MG63 (cell line): ENCODE data around the gene PISD. TPM values are rescaled to one million over a fixed set of nuclear protein-coding genes. Genes with fewer than 3 reads are reported as not detected.
"Not testable (repeated sequence)": the region's sequence is repeated elsewhere in the genome, so short reads cannot be mapped to it uniquely, and the experiment has no call there.

Experiments
- DNase-seq: peaks from one replicate; pipeline ENCODE4 v3.0.0-alpha.2; 2020
- H3K27me3 ChIP-seq: fragments of 250-450 bp; sonication (Bioruptor Pico); 2 replicates; pipeline ENCODE4 v1.5.1; 2020; ENCODE audit warnings: mild to moderate bottlenecking, moderate library complexity
- H3K36me3 ChIP-seq: fragments of 250-450 bp; sonication (Bioruptor Pico); 2 replicates; pipeline ENCODE4 v1.5.1; 2020; ENCODE audit warnings: mild to moderate bottlenecking, moderate library complexity
- H3K4me3 ChIP-seq: fragments of 250-450 bp; sonication (Bioruptor Pico); 2 replicates; pipeline ENCODE4 v1.5.1; 2020; ENCODE audit warnings: mild to moderate bottlenecking, moderate library complexity
- H3K9me3 ChIP-seq: fragments of 250-450 bp; sonication (Bioruptor Pico); 2 replicates; pipeline ENCODE4 v1.5.1; 2020; ENCODE audit warnings: mild to moderate bottlenecking, moderate library complexity
- total RNA-seq: library from RNA; depleted of rRNA; stranded (reverse); fragments of >200 nt; shearing (Covaris generic); gene quantifications from 2 replicates; pipeline ENCODE4 v1.2.3, GENCODE V29; 2014; ENCODE audit warnings: low replicate concordance

PISD gene
- total RNA-seq, 1 experiment from 2014 or later = 30.5 TPM

- DNase-seq = no peak
- Histone ChIP-seq H3K36me3 (peaks cover 9% of the 10 kb centered on the region; the same call in 1 of the 2 replicates), H3K4me3 (peak overlapping the region; percentile 96), H3K9me3 (no peaks in the 10 kb centered on the region), H3K27me3 (no peaks in the 10 kb centered on the region)
These were observed 638 bp upstream of the PISD start for GRCh38 chr22:31662668-31663037.

GRCh38 chr22:31660860-31661341 lies 1.1 kb downstream of the PISD start:
- peak; percentile 85 for DNase-seq
- H3K9me3 ChIP-seq = not testable (repeated sequence)

DNA sequence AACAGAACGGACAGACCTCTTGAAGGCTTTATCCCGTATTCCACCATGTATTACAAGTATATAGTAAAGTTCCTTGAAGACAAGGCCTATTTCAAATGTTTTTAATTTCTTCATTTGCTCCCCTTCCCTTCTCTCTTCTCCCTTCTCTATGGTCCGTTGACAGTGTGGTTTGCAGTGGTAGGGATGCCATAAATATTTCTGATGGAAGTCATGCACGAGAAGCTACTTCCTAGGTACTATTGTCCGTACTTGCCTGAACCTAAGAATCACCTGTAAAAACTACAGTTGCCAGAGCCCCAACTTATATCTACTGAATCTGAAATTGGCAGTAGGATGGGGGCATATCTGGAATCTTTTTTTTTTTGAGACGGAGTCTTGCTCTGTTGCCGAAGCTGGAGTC lies 2.8 kb downstream of the PISD start:
- DNase-seq = no peak
- Histone ChIP-seq H3K9me3 (no peaks in the 10 kb centered on the region), H3K27me3 (no peaks in the 10 kb centered on the region), H3K4me3 (no peak overlapping the region), H3K36me3 (peaks cover 9% of the 10 kb centered on the region; the same call in 1 of the 2 replicates)

More at GRCh38 chr22:31660860-31661341, 1.1 kb downstream of the PISD start:
- H3K27me3 ChIP-seq, H3K36me3 ChIP-seq: not testable (repeated sequence)
- H3K4me3 ChIP-seq = peak overlapping the region; percentile 96

- H3K9me3 ChIP-seq = no peaks in the 10 kb centered on the region
- H3K27me3 ChIP-seq = no peaks in the 10 kb centered on the region
- DNase-seq = no peak
- H3K36me3 ChIP-seq = peaks cover 14% of the 10 kb centered on the region
- H3K4me3 ChIP-seq = no peak overlapping the region
These were observed 7.6 kb downstream of the PISD start for GRCh38 chr22:31654408-31654807.

DNA sequence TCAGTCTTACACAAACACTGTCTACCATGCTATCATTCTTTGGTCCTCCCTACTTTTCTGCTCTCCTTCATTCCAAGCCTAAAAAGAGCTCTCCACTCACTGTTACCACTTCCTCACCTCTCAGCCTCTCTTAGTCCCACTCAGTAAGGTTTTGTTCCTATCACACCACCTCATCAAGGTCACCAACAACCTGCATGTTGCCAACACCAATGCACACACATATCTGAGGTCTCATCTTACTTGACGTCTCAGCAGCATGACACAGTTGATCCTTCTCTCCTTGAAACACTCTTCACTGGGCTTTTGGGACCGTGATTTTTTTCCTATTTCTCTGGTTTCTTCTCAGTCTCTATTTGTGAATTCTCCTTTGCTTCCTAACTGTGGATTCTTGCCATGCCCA lies 8.1 kb downstream of the PISD start:
- Histone ChIP-seq H3K9me3 (no peaks in the 10 kb centered on the region), H3K36me3 (peaks cover 18% of the 10 kb centered on the region), H3K4me3 (no peak overlapping the region), H3K27me3 (no peaks in the 10 kb centered on the region)
- no peak for DNase-seq

- DNase-seq = no peak
- H3K9me3 ChIP-seq = no peaks in the 10 kb centered on the region
- H3K27me3 ChIP-seq = no peaks in the 10 kb centered on the region
- H3K36me3 ChIP-seq = peaks cover 23% of the 10 kb centered on the region
- H3K4me3 ChIP-seq = no peak overlapping the region
These were observed 8.9 kb downstream of the PISD start for GRCh38 chr22:31652911-31653684.

DNA sequence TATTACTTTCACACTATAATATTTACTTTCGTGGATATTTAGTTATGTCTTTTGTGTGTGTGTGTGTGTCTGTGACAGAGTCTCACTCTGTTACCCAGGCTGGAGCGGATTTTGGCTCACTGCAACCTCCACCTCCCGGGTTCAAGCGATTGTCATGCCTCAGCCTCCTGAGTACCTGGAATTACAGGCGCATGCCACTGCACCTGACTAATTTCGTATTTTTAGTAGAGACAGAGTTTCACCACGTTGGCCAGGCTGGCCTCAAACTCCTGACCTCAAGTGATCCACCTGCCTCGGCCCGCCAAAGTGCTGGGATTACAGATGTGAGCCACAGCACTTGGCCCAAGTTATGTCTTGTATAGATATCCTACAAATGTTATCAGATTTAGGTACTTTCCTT lies 9.9 kb downstream of the PISD start:
- no peak for DNase-seq
- Histone ChIP-seq H3K4me3 (no peak overlapping the region), H3K27me3 (no peaks in the 10 kb centered on the region), H3K9me3 (no peaks in the 10 kb centered on the region), H3K36me3 (peaks cover 31% of the 10 kb centered on the region)

GRCh38 chr22:31651664-31652063 lies 10.4 kb downstream of the PISD start:
- DNase-seq = no peak
- H3K9me3 ChIP-seq = no peaks in the 10 kb centered on the region
- H3K27me3 ChIP-seq = no peaks in the 10 kb centered on the region
- H3K4me3 ChIP-seq = no peak overlapping the region
- H3K36me3 ChIP-seq = peaks cover 33% of the 10 kb centered on the region

DNA sequence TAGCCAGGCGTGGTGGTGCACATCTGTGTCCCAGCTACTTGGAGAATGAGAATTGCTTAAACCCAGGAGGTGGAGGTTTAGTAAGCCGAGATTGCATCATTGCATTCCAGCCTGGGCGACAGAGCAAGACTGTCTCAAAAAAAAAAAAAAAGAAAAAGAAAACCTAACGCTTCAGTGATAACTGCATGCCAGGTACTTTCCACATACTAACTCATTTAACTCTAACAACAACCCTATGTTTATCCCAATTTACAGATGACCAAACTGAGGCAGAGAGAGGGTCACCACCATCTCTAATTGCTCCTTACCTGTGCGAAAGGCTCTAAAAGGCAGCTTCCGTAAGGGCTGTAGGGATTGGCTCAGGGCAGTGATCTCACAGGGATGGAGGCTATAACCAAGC lies 11.6 kb downstream of the PISD start:
- Histone ChIP-seq H3K4me3 (no peak overlapping the region), H3K27me3 (no peaks in the 10 kb centered on the region), H3K36me3 (peaks cover 33% of the 10 kb centered on the region), H3K9me3 (no peaks in the 10 kb centered on the region)
- DNase-seq = peak; percentile 49

DNA sequence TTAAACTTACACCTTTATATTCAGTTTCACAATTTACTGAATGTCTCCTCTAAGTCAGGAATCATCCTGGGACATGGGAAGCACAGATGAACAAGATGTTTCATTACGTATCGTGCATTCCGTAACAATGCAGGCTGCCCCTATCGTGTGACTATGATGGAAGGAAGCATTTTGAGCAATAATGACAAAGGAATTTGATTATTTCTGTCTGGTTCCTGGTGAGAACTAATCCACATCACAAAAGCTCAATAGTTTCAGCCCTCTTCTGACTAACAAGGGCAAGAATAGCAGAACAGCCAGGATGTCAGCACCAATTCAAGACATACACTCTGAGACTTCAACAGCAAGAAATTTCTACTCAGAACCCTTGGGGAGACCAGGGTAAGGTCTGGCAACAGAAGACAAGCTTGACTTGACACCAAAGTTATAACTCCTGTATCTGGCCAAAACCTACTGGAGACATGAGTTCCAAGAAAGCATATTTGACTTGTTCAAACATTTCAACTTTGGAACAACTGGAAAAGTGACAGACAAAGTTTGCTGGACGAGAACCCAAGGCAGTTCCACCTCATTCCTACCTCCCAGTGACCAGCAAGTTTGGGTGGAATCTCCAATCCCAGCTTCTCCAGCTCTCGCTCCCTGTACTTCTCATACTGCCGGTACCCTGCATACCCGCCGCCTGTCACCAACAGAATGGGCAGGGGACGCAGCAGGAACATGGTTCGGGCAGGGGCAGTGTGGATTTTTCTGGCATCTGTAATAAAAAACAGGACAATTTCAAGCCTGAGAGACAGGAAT lies 14.3 kb downstream of the PISD start:
- DNase-seq = no peak
- Histone ChIP-seq H3K4me3 (no peak overlapping the region), H3K27me3 (no peaks in the 10 kb centered on the region), H3K36me3 (peaks cover 43% of the 10 kb centered on the region), H3K9me3 (no peaks in the 10 kb centered on the region)

DNA sequence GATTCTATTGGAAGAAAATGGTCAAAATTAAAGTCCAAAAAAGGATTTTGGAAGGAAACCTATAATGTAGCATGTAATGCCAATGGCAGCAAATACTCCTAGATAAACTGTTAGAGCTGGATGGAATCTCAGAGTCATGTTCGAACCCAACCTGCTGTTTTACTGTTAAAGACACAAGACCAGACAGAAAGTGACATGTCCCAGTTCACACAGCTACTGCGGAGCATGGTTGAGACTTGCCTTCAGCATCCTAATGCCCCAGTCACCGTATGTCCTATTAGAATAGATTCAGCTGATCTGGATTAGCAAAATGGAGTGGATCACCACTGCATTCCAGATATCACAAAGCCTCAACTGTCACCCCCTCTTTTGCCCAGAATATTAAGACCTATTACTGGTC lies 14.9 kb downstream of the PISD start:
- H3K9me3 ChIP-seq = no peaks in the 10 kb centered on the region
- DNase-seq = no peak
- no peaks in the 10 kb centered on the region for H3K27me3 ChIP-seq
- no peak overlapping the region for H3K4me3 ChIP-seq
- H3K36me3 ChIP-seq = peaks cover 43% of the 10 kb centered on the region

GRCh38 chr22:31646186-31647019 lies 15.6 kb downstream of the PISD start:
- H3K9me3 ChIP-seq = no peaks in the 10 kb centered on the region
- H3K36me3 ChIP-seq = peaks cover 45% of the 10 kb centered on the region
- no peaks in the 10 kb centered on the region for H3K27me3 ChIP-seq
- H3K4me3 ChIP-seq = no peak overlapping the region
- DNase-seq = peak; percentile 76

DNA sequence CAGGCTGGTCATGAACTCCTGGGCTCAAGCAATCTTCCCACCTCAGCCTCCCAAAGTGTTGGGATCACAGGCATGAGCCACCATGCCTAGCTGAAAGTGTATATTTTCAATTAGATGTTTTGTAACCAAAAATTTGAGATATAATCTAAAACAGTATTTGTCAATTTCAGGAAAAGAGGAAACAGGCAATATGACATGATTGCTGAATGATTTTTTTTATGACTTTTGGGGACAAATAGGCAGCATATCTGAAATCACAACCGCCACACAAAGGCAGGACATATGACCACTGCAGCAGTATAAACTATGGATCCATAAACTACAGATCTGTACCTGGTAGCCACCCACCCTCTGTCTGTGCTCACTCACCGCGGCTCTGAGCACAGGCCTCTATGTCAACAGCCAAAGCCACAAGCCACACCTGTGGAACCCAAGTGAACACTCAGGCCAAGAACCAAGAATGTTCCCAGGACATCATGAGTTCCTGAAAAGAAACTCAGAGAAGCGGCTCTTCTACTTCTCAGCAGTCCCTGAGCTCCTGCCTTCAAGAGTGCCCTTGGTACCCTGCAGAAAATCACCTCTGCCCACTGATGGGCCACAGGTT lies 22.5 kb downstream of the PISD start:
- peaks cover 11% of the 10 kb centered on the region for H3K36me3 ChIP-seq
- no peak for DNase-seq
- H3K27me3 ChIP-seq = no peaks in the 10 kb centered on the region
- no peaks in the 10 kb centered on the region for H3K9me3 ChIP-seq
- H3K4me3 ChIP-seq = no peak overlapping the region

DNA sequence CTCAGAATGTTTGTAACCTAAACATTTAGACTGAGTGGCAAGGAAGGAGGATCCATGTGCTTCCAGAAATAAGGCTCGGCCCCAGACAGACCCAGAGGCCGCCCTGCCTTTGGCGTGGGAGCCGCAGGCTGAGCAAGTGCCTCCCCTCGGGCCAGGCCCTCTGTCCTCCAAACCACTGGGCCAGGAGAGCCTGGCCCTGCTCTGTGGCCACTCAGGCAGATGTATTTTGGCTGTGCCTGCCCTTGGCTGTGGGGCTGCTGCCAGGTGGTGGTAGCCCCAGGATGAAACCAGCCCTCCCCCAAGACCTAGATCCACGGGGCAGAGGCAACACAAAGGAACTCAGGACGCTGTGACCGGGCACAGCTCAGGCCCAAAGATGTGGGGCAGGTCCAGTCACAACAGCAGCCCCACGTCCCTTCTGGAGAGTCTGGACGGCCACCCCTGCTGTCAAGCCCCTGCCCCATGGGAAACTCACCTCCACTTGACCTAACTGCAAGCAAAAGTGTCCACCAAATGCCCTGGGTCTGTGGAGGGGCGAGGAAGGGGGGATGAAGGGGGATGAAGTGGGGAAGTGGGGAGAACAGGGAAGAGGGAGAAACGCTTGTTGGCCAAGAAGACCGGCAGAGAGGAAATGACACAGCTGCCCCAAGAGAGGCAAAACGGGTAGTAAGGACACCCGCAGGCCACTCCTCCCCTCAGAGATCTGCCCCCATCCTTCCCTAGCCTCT lies 24.0 kb downstream of the PISD start:
- Histone ChIP-seq H3K36me3 (peaks cover 5% of the 10 kb centered on the region), H3K9me3 (no peaks in the 10 kb centered on the region), H3K4me3 (no peak overlapping the region), H3K27me3 (no peaks in the 10 kb centered on the region)
- no peak for DNase-seq

- H3K27me3 ChIP-seq = no peaks in the 10 kb centered on the region
- no peaks in the 10 kb centered on the region for H3K9me3 ChIP-seq
- DNase-seq = no peak
- peaks cover 5% of the 10 kb centered on the region; the same call in 1 of the 2 replicates for H3K36me3 ChIP-seq
- H3K4me3 ChIP-seq = no peak overlapping the region
These were observed 24.5 kb downstream of the PISD start for GRCh38 chr22:31637447-31637890.
